A549 (cell line): Measurements from ENCODE around the gene TMEM54.

Experiments
- EP300 ChIP-seq, 2 experiments: fragments of >200 bp; sonication (Bioruptor Twin); formaldehyde crosslinking; IDR thresholded peaks; 2 replicates in 1 of 2; 3 replicates in 1 of 2; pipeline ENCODE4 v1.6.1; 2016 to 2017
- HDAC2 ChIP-seq: fragments of 200-600 bp; sonication (generic); IDR thresholded peaks from 2 replicates; pipeline ENCODE4 v1.6.1; 2016
- JUNB ChIP-seq: fragments of >200 bp; sonication (Bioruptor Twin); formaldehyde crosslinking; IDR thresholded peaks from 2 replicates; pipeline ENCODE4 v1.6.1; 2016
- POLR2A ChIP-seq: IDR thresholded peaks from 2 replicates; pipeline ENCODE4 v1.6.1; 2012; ENCODE audit warnings: mild to moderate bottlenecking, low read length
- RAD21 ChIP-seq, 2 experiments: fragments of >200 bp in 1 of 2; sonication (Bioruptor Twin) in 1 of 2; formaldehyde crosslinking in 1 of 2; IDR thresholded peaks in 1 of 2; conservative IDR thresholded peaks in 1 of 2; 2 replicates in 1 of 2; 3 replicates in 1 of 2; pipeline ENCODE4 v1.6.1; 2012 to 2018; ENCODE audit warnings: inconsistent platforms in 1 of 2
- RCOR1 ChIP-seq: fragments of 150-350 bp; IDR thresholded peaks from 2 replicates; pipeline ENCODE4 v1.6.1; 2014; ENCODE audit warnings: antibody characterized with exemption, low read length, low read depth
- SMC3 ChIP-seq: fragments of >200 bp; sonication (Bioruptor Twin); formaldehyde crosslinking; IDR thresholded peaks from 3 replicates; pipeline ENCODE4 v1.6.1; 2018; ENCODE audit warnings: inconsistent platforms
- ZFP36 ChIP-seq: fragments of 450-650 bp; IDR thresholded peaks from 2 replicates; pipeline ENCODE4 v1.6.1; 2014; ENCODE audit warnings: borderline replicate concordance; ENCODE audit not compliant: partially characterized antibody
- TF ChIP-seq, protein P1 (sequence below): fragments of >200 bp; sonication (Bioruptor Twin); formaldehyde crosslinking; IDR thresholded peaks from 3 replicates; pipeline ENCODE4 v1.5.1; 2016
- TF ChIP-seq, protein P2 (sequence below): fragments of 200-600 bp; sonication (generic); IDR thresholded peaks from 2 replicates; pipeline ENCODE4 v1.6.1; 2016; ENCODE audit warnings: antibody characterized with exemption, mild to moderate bottlenecking, moderate library complexity

DNA sequence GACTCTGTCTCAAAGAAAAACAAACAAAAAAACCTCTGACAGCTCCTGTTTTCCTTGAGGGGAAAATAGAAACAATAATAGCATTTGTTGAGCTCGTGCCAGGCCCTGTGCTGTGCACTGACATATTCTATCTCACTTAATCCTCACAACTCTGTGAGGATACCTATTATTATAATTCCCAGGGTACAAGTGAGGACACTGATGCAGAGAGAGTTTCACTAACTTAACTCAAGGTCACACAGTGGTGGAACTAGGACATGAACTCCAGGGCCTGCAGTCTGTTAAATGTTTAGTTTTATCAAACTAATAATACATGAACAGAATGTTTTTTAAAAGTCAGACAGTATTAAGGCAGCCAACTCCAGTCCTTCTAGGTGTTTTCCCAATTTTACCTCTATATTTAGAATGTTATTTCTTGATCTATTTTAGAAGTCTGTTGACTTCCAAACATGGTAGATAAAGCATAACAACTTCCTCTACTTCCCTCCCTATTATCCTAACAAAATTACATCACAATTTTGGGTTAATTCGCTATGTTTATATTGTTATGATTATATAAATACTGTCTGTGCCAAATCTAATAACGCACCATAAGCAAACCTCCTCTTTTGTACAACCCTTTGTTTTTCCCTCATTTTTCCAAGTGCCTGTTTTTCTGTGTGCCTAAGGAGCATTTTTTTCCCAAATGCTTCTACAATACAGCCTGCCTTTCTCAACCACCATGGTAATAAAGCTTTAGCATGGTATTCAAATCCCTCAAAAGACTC, 35.4 kb downstream of the TMEM54 start:
- TF ChIP-seq EP300 (IDR thresholded peaks at IDR 0.05) (no peak), POLR2A (no peak), ZFP36 (no peak), JUNB (no peak), RCOR1 (no peak), SMC3 (no peak), HDAC2 (no peak), RAD21 (conservative IDR thresholded peaks at IDR 0.05 in 1 of 2, IDR thresholded peaks at IDR 0.05 in 1 of 2) (no peak)
- TF ChIP-seq, protein P1, sequence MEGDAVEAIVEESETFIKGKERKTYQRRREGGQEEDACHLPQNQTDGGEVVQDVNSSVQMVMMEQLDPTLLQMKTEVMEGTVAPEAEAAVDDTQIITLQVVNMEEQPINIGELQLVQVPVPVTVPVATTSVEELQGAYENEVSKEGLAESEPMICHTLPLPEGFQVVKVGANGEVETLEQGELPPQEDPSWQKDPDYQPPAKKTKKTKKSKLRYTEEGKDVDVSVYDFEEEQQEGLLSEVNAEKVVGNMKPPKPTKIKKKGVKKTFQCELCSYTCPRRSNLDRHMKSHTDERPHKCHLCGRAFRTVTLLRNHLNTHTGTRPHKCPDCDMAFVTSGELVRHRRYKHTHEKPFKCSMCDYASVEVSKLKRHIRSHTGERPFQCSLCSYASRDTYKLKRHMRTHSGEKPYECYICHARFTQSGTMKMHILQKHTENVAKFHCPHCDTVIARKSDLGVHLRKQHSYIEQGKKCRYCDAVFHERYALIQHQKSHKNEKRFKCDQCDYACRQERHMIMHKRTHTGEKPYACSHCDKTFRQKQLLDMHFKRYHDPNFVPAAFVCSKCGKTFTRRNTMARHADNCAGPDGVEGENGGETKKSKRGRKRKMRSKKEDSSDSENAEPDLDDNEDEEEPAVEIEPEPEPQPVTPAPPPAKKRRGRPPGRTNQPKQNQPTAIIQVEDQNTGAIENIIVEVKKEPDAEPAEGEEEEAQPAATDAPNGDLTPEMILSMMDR = no peak
- TF ChIP-seq, protein P2, sequence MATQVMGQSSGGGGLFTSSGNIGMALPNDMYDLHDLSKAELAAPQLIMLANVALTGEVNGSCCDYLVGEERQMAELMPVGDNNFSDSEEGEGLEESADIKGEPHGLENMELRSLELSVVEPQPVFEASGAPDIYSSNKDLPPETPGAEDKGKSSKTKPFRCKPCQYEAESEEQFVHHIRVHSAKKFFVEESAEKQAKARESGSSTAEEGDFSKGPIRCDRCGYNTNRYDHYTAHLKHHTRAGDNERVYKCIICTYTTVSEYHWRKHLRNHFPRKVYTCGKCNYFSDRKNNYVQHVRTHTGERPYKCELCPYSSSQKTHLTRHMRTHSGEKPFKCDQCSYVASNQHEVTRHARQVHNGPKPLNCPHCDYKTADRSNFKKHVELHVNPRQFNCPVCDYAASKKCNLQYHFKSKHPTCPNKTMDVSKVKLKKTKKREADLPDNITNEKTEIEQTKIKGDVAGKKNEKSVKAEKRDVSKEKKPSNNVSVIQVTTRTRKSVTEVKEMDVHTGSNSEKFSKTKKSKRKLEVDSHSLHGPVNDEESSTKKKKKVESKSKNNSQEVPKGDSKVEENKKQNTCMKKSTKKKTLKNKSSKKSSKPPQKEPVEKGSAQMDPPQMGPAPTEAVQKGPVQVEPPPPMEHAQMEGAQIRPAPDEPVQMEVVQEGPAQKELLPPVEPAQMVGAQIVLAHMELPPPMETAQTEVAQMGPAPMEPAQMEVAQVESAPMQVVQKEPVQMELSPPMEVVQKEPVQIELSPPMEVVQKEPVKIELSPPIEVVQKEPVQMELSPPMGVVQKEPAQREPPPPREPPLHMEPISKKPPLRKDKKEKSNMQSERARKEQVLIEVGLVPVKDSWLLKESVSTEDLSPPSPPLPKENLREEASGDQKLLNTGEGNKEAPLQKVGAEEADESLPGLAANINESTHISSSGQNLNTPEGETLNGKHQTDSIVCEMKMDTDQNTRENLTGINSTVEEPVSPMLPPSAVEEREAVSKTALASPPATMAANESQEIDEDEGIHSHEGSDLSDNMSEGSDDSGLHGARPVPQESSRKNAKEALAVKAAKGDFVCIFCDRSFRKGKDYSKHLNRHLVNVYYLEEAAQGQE = no peak
